Measurements from ENCODE around the gene KIR3DL2.

- no peak for TF ChIP-seq CTCF (IDR thresholded peaks at IDR 0.05)
- TF ChIP-seq POLR2A (IDR thresholded peaks at IDR 0.05) = no peak
These were observed 31.6 kb downstream of the KIR3DL2 start for GRCh38 chr19:54881884-54882283.

Measured in right lobe of liver (tissue), 4 donors.